Measurements from ENCODE around the gene MICOS13.

MICOS13 gene

DNA sequence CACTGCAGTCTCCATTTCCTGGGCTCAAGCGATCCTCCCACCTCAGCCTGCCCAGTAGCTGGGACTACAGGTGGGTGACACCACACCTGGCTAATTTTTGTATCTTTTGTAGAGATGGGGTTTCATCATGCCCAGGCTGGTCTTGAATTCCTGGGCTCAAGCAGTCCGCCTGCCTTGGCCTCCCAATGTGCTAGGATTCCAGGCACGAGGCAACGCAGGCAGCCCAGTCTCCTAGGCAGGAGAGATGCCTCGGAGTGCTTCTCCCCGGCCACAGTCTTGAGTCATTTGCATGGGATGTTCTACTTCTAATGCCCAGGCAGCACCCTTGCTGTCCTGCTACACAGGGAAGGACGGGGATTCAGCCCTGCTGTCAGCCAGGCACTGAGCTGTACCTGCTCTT lies 8.7 kb downstream of the MICOS13 start:
- H3K4me2 ChIP-seq: no peak overlapping the region
- no peak overlapping the region for H2AFZ ChIP-seq (ENCODE audit: low read depth)
- H3K79me2 ChIP-seq (ENCODE audit: insufficient read depth, low read depth): no peaks in the 10 kb centered on the region
- H3K27ac ChIP-seq: no peak overlapping the region
- H3K4me1 ChIP-seq (ENCODE audit: low read depth, poor library complexity, severe bottlenecking): no peaks in the 10 kb centered on the region
- H3K27me3 ChIP-seq (ENCODE audit: insufficient read depth, low read depth): no peaks in the 10 kb centered on the region
- no peaks in the 10 kb centered on the region for H3K36me3 ChIP-seq (ENCODE audit: insufficient read depth)
- TF ChIP-seq, protein P1, sequence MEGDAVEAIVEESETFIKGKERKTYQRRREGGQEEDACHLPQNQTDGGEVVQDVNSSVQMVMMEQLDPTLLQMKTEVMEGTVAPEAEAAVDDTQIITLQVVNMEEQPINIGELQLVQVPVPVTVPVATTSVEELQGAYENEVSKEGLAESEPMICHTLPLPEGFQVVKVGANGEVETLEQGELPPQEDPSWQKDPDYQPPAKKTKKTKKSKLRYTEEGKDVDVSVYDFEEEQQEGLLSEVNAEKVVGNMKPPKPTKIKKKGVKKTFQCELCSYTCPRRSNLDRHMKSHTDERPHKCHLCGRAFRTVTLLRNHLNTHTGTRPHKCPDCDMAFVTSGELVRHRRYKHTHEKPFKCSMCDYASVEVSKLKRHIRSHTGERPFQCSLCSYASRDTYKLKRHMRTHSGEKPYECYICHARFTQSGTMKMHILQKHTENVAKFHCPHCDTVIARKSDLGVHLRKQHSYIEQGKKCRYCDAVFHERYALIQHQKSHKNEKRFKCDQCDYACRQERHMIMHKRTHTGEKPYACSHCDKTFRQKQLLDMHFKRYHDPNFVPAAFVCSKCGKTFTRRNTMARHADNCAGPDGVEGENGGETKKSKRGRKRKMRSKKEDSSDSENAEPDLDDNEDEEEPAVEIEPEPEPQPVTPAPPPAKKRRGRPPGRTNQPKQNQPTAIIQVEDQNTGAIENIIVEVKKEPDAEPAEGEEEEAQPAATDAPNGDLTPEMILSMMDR (conservative IDR thresholded peaks at IDR 0.05; ENCODE audit: low read depth, low read length): no peak
- H3K4me3 ChIP-seq (IDR thresholded peaks at IDR 0.05; ENCODE audit: insufficient read depth, low read depth, low read length): no peak overlapping the region
- H4K20me1 ChIP-seq (ENCODE audit: insufficient read depth): no peaks in the 10 kb centered on the region
- no peak overlapping the region for H3K9ac ChIP-seq

DNA sequence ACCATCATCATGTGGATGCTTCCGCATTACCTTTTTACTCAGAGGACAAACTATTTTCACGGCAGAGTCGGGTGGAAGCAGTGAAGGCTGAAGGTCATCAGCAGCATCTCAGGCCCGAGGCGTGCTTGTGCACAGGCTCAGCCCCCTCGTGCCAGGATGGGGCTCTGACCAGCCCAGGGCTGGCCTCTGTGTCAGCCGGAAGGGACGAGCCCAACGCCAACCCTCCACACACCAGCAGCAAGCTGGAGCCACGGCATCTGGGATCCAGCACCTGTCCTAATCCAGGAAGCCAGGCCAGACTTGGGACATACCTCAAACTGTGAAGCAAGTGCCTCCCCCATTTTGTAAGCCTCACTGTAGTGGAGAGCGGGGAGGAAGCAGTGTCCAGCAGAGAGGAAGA lies 11.1 kb downstream of the MICOS13 start:
- no peaks in the 10 kb centered on the region for H3K79me2 ChIP-seq (ENCODE audit: insufficient read depth, low read depth)
- no peaks in the 10 kb centered on the region for H3K36me3 ChIP-seq (ENCODE audit: insufficient read depth)
- H3K4me2 ChIP-seq: no peak overlapping the region
- TF ChIP-seq, protein P1 (conservative IDR thresholded peaks at IDR 0.05; ENCODE audit: low read depth, low read length): no peak
- no peak overlapping the region for H3K4me3 ChIP-seq (IDR thresholded peaks at IDR 0.05; ENCODE audit: insufficient read depth, low read depth, low read length)
- H3K9ac ChIP-seq: no peak overlapping the region
- no peaks in the 10 kb centered on the region for H4K20me1 ChIP-seq (ENCODE audit: insufficient read depth)
- peaks cover 8% of the 10 kb centered on the region for H3K4me1 ChIP-seq (ENCODE audit: low read depth, poor library complexity, severe bottlenecking)
- no peak overlapping the region for H2AFZ ChIP-seq (ENCODE audit: low read depth)
- H3K27me3 ChIP-seq (ENCODE audit: insufficient read depth, low read depth): no peaks in the 10 kb centered on the region
- H3K27ac ChIP-seq: no peak overlapping the region

DNA sequence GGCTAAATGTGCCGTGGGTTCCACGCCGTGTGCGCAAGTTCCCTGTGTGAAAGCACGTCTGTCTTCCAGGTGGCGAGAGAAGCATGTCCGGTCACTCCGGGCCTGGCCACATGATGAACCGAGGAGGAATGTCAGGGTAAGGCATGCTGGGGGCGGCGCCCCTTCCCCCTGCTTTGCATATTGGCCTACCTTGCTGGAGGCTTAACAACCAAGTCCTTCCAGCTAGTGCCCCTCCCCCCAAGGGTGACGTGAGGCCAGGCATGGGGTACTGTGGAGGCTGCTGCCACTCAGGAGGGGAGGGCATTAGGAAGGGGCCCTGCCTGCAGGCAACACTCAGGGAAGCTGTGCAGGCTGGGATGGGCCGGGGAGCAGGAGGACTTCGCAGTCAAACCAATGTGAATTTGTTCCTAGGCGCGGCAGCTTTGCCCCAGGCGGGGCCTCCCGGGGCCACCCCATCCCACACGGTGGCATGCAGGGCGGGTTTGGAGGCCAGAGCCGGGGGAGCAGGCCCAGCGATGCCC lies 12.5 kb downstream of the MICOS13 start:
- no peak overlapping the region for H2AFZ ChIP-seq (ENCODE audit: low read depth)
- no peaks in the 10 kb centered on the region for H3K27me3 ChIP-seq (ENCODE audit: insufficient read depth, low read depth)
- H3K27ac ChIP-seq: no peak overlapping the region
- H4K20me1 ChIP-seq (ENCODE audit: insufficient read depth): no peaks in the 10 kb centered on the region
- no peak overlapping the region for H3K4me2 ChIP-seq
- no peaks in the 10 kb centered on the region for H3K79me2 ChIP-seq (ENCODE audit: insufficient read depth, low read depth)
- peaks cover 8% of the 10 kb centered on the region for H3K4me1 ChIP-seq (ENCODE audit: low read depth, poor library complexity, severe bottlenecking)
- no peaks in the 10 kb centered on the region for H3K36me3 ChIP-seq (ENCODE audit: insufficient read depth)
- H3K9ac ChIP-seq: no peak overlapping the region
- TF ChIP-seq, protein P1 (conservative IDR thresholded peaks at IDR 0.05; ENCODE audit: low read depth, low read length): no peak
- H3K4me3 ChIP-seq (IDR thresholded peaks at IDR 0.05; ENCODE audit: insufficient read depth, low read depth, low read length): no peak overlapping the region

DNA sequence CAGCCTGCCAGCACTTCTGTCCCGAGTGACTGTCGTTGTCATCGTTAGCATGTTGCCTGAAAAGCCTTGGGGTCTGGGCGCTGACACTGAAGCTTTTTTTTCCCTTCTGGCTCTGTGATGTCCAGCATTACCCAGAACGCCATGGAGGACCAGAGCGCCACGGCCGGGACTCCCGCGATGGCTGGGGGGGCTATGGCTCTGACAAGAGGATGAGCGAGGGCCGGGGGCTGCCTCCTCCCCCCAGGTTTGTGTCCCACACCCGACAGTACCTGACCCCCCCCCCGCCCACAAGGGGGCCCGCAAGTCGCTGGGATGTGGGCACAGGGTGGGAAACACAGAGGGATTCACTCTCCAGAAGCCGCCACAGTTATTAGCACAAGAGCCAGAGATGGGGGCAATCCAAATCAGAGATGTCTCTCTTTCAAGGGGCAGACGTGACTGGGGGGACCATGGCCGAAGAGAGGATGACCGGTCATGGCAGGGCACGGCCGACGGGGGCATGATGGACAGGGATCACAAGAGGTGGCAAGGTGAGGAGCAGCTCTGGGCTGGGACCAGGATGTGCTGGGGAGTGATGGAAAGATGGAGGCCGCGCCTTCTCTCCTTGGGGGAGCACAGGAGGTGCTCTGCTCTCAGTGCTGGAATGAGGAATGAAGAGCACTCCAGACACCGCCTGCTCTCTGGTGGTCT lies 13.2 kb downstream of the MICOS13 start:
- no peak overlapping the region for H3K9ac ChIP-seq

More for the DNA sequence above, 13.2 kb downstream of the MICOS13 start:
- Histone ChIP-seq H4K20me1 (ENCODE audit: insufficient read depth) (no peaks in the 10 kb centered on the region), H3K4me3 (IDR thresholded peaks at IDR 0.05; ENCODE audit: insufficient read depth, low read depth, low read length) (no peak overlapping the region), H3K27ac (no peak overlapping the region), H2AFZ (ENCODE audit: low read depth) (no peak overlapping the region), H3K79me2 (ENCODE audit: insufficient read depth, low read depth) (no peaks in the 10 kb centered on the region), H3K4me2 (no peak overlapping the region), H3K4me1 (ENCODE audit: low read depth, poor library complexity, severe bottlenecking) (peaks cover 8% of the 10 kb centered on the region), H3K27me3 (ENCODE audit: insufficient read depth, low read depth) (no peaks in the 10 kb centered on the region), H3K36me3 (ENCODE audit: insufficient read depth) (no peaks in the 10 kb centered on the region)
- TF ChIP-seq, protein P1 (conservative IDR thresholded peaks at IDR 0.05; ENCODE audit: low read depth, low read length): no peak

Data from KMS-11 (cell line).